Stimulated activated CD8-positive, alpha-beta memory T cell treated with anti-CD3 and anti-CD28 coated beads, Interleukin-2, amount 100 ng/mL, for 1 hour (primary cell): Measurements from ENCODE around the gene KCNQ2.

Source experiments
- DNase-seq, 2 donors: peaks; one replicate each; pipeline ENCODE4 v3.0.0-alpha.2; 2020; ENCODE audit warnings: low read depth in 2 of 2

The KCNQ2 gene

GRCh38 chr20:63403403-63404105 lies 68.9 kb downstream of the KCNQ2 start:
- no peak for DNase-seq

- no peak for DNase-seq
These were observed 69.6 kb downstream of the KCNQ2 start for GRCh38 chr20:63402860-63403220.

GRCh38 chr20:63402181-63402859 lies 70.1 kb downstream of the KCNQ2 start:
- no peak for DNase-seq

GRCh38 chr20:63401384-63402110 lies 70.9 kb downstream of the KCNQ2 start:
- no peak for DNase-seq

- DNase-seq: no peak
These were observed 71.8 kb downstream of the KCNQ2 start for GRCh38 chr20:63400486-63401210.

- no peak for DNase-seq
These were observed 72.7 kb downstream of the KCNQ2 start for GRCh38 chr20:63399596-63400375.

GRCh38 chr20:63398744-63399514 lies 73.5 kb downstream of the KCNQ2 start:
- no peak for DNase-seq

- DNase-seq: no peak
These were observed 74.5 kb downstream of the KCNQ2 start for GRCh38 chr20:63397946-63398450.

- DNase-seq: no peak
These were observed 75.2 kb downstream of the KCNQ2 start for GRCh38 chr20:63397155-63397843.

- no peak for DNase-seq
These were observed 76.2 kb downstream of the KCNQ2 start for GRCh38 chr20:63396300-63396699.

- DNase-seq: no peak
These were observed 76.7 kb downstream of the KCNQ2 start for GRCh38 chr20:63395723-63396122.

GRCh38 chr20:63394920-63395455 lies 77.5 kb downstream of the KCNQ2 start:
- no peak for DNase-seq

- no peak for DNase-seq
These were observed 78.2 kb downstream of the KCNQ2 start for GRCh38 chr20:63394069-63394919.

- DNase-seq: no peak
These were observed 78.9 kb downstream of the KCNQ2 start for GRCh38 chr20:63393566-63393965.

- no peak for DNase-seq
These were observed 79.7 kb downstream of the KCNQ2 start for GRCh38 chr20:63392465-63393365.

GRCh38 chr20:63387917-63388316 lies 84.5 kb downstream of the KCNQ2 start:
- no peak for DNase-seq

GRCh38 chr20:63387393-63387792 lies 85.1 kb downstream of the KCNQ2 start:
- no peak for DNase-seq

GRCh38 chr20:63386491-63386890 lies 86.0 kb downstream of the KCNQ2 start:
- DNase-seq: no peak
